Lower lobe of right lung (tissue), 2 donors: ENCODE results near the gene C6orf62. TPM values are rescaled to one million over a fixed set of nuclear protein-coding genes. Genes with fewer than 3 reads are reported as not detected.
"Not testable (repeated sequence)": the region's sequence is repeated elsewhere in the genome, so short reads cannot be mapped to it uniquely, and the experiment has no call there.

ENCODE experiments used
- ATAC-seq, 2 donors: fragments of 200-7000 bp; cut with Tn5 transposase; one replicate each; pipeline ENCODE4 v1.9.1; 2020 to 2022; ENCODE audit warnings: mild to moderate bottlenecking in 2 of 2, moderate library complexity in 2 of 2
- DNase-seq: peaks from one replicate; pipeline ENCODE4 v3.0.0-alpha.2; 2020
- H3K27ac ChIP-seq: fragments of 200-600 bp; one replicate; pipeline ENCODE4 v1.8.0; 2022
- H3K27me3 ChIP-seq: fragments of 200-600 bp; one replicate; pipeline ENCODE4 v1.8.0; 2022; ENCODE audit warnings: low read depth
- H3K36me3 ChIP-seq: fragments of 200-600 bp; one replicate; pipeline ENCODE4 v1.8.0; 2022; ENCODE audit warnings: mild to moderate bottlenecking
- H3K4me1 ChIP-seq: fragments of 200-600 bp; one replicate; pipeline ENCODE4 v1.8.0; 2022
- H3K4me3 ChIP-seq: fragments of 200-600 bp; one replicate; pipeline ENCODE4 v1.8.0; 2022; ENCODE audit warnings: mild to moderate bottlenecking
- H3K9me3 ChIP-seq: fragments of 200-600 bp; one replicate; pipeline ENCODE4 v1.8.0; 2022
- intact Hi-C: fragments of 100-400 bp; cut with DNase I; formaldehyde crosslinking; loops from one replicate; pipeline ENCODE4 v1.11.0; 2022
- total RNA-seq: library from RNA; stranded (reverse); fragmentation: NEBNext Ultra II Directional; extraction: Animal tissue kit (Norgen Biotek cat#: 25700); gene quantifications from one replicate; pipeline ENCODE4 v1.2.1, GENCODE V29; 2021
- TF ChIP-seq, protein P1 (sequence below): fragments of 200-600 bp; IDR thresholded peaks from one replicate; pipeline ENCODE4 v1.8.0; 2022; ENCODE audit warnings: antibody characterized with exemption, mild to moderate bottlenecking
- donor health status: DM: no; HTN: yes; CAD: no; lungs with severe emphysema.

The C6orf62 gene
- total RNA-seq, 1 donor from 2014 or later: 123 TPM

DNA sequence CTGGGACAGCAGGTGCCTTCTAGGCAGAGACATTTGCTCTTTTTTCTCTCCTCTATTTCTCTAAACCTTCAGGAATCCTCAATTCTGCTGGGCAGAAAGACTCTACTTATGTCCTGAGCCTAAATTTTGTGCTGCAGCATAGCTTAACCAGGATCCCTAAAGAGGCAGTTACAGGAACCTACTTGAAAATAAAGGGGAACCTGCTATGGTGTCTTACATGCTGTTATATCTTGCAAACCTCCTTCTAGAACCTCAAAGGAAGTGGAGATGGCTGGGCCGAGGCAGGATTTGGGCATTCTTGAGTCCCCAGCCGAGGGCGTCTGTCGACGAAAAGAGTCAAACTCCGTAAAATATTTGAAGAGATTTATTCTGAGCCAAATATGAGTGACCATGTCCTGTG lies 38.7 kb upstream of the C6orf62 start:
- Histone ChIP-seq H3K9me3 (no peaks in the 10 kb centered on the region), H3K4me1 (no peaks in the 10 kb centered on the region), H3K27ac (no peak overlapping the region), H3K27me3 (no peaks in the 10 kb centered on the region), H3K4me3 (no peak overlapping the region), H3K36me3 (no peaks in the 10 kb centered on the region)
- intact Hi-C loops: no loop called here
- no peak for DNase-seq
- TF ChIP-seq, protein P1, sequence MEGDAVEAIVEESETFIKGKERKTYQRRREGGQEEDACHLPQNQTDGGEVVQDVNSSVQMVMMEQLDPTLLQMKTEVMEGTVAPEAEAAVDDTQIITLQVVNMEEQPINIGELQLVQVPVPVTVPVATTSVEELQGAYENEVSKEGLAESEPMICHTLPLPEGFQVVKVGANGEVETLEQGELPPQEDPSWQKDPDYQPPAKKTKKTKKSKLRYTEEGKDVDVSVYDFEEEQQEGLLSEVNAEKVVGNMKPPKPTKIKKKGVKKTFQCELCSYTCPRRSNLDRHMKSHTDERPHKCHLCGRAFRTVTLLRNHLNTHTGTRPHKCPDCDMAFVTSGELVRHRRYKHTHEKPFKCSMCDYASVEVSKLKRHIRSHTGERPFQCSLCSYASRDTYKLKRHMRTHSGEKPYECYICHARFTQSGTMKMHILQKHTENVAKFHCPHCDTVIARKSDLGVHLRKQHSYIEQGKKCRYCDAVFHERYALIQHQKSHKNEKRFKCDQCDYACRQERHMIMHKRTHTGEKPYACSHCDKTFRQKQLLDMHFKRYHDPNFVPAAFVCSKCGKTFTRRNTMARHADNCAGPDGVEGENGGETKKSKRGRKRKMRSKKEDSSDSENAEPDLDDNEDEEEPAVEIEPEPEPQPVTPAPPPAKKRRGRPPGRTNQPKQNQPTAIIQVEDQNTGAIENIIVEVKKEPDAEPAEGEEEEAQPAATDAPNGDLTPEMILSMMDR: no peak
- ATAC-seq: no peak

GRCh38 chr6:24755279-24755678 lies 36.3 kb upstream of the C6orf62 start:
- Histone ChIP-seq H3K27me3 (no peaks in the 10 kb centered on the region), H3K4me1 (no peaks in the 10 kb centered on the region), H3K27ac (no peak overlapping the region), H3K4me3 (no peak overlapping the region), H3K9me3 (no peaks in the 10 kb centered on the region), H3K36me3 (no peaks in the 10 kb centered on the region)
- DNase-seq: no peak
- TF ChIP-seq, protein P1: no peak
- no peak for ATAC-seq
- intact Hi-C loops: no loop called here

DNA sequence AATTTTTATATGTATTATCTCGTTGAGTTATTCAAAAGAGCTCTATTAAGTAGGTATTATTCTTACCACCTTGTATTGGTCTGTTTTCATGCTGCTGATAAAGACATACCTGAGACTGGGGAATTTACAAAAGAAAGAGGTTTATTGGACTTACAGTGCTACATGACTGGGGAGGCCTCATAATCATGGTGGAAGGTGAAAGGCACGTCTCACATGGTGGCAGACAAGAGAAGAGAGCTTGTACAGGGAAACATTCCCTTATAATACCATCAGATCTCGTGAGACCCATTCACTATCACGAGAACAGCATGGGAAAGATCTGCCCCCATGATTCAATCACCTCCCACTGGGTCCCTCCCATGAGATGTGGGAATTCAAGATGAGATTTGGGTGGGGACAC lies 35.4 kb upstream of the C6orf62 start:
- DNase-seq, H3K27me3 ChIP-seq, H3K4me3 ChIP-seq, intact Hi-C loops, H3K27ac ChIP-seq, H3K4me1 ChIP-seq, H3K9me3 ChIP-seq, ATAC-seq, H3K36me3 ChIP-seq: not testable (repeated sequence)

DNA sequence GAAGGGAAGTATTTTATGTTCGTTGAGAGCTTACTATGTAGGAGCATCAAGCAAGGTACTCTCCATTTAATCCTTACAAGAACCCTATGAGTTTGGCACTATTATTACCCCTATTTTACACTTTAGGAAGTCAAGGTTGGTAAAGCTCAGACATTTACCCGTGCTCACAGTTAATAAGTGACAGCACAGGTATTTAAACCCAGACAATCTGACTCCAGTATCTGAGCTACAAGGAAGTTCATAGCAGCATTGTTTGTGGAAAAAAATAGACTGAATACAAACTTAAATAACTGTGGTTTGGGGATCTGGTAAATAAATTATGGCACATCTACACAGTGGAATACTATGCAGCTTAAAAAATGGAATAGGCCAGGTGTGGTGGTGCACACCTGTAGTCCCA lies 34.6 kb upstream of the C6orf62 start:
- no peaks in the 10 kb centered on the region for H3K27me3 ChIP-seq
- H3K27ac ChIP-seq: no peak overlapping the region
- no peaks in the 10 kb centered on the region for H3K36me3 ChIP-seq
- no peak overlapping the region for H3K4me3 ChIP-seq
- intact Hi-C loops: no loop called here
- no peaks in the 10 kb centered on the region for H3K9me3 ChIP-seq
- no peak for DNase-seq
- no peak for ATAC-seq
- H3K4me1 ChIP-seq: no peaks in the 10 kb centered on the region
- TF ChIP-seq, protein P1: no peak

- no peak for ATAC-seq
- TF ChIP-seq, protein P1: no peak
- no peak overlapping the region for H3K4me3 ChIP-seq
- H3K27ac ChIP-seq: no peak overlapping the region
- H3K36me3 ChIP-seq: no peaks in the 10 kb centered on the region
- H3K4me1 ChIP-seq: no peaks in the 10 kb centered on the region
- intact Hi-C loops: no loop called here
- no peak for DNase-seq
- no peaks in the 10 kb centered on the region for H3K9me3 ChIP-seq
- no peaks in the 10 kb centered on the region for H3K27me3 ChIP-seq
Measured at GRCh38 chr6:24752917-24753492, 34.1 kb upstream of the C6orf62 start.

- Histone ChIP-seq H3K4me3 (no peak overlapping the region), H3K27ac (no peak overlapping the region), H3K9me3 (no peaks in the 10 kb centered on the region), H3K4me1 (no peaks in the 10 kb centered on the region), H3K27me3 (no peaks in the 10 kb centered on the region), H3K36me3 (no peaks in the 10 kb centered on the region)
- DNase-seq: no peak
- no peak for ATAC-seq
- TF ChIP-seq, protein P1: no peak
- intact Hi-C loops: no loop called here
Measured at GRCh38 chr6:24752503-24752902, 33.5 kb upstream of the C6orf62 start.

DNA sequence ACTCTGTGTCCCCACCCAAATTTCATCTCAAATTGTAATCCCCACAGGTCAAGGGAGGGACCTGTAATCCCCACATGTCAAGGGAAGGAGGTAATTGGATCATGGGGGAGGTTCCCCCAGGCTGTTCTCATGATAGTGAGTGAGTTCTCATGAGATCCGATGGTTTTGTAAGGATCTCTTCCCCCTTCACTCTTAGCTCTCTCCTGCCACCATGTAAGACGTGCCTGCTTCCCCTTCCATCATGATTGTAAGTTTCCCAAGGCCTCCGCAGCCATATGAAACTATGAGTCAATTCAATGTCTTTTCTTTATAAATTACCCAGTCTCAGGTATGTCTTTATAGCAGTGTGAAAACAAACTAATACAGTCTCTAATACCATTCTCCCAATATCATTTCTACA lies 31.9 kb upstream of the C6orf62 start:
- intact Hi-C loops: not testable (repeated sequence)

More for the DNA sequence above, 31.9 kb upstream of the C6orf62 start:
- not testable (repeated sequence) for H3K4me1 ChIP-seq, H3K27ac ChIP-seq, DNase-seq, ATAC-seq, H3K4me3 ChIP-seq, H3K36me3 ChIP-seq, H3K9me3 ChIP-seq, H3K27me3 ChIP-seq
